GM12891 (cell line): ENCODE data around the gene STAC.
"Not testable (repeated sequence)": the region's sequence is repeated elsewhere in the genome, so short reads cannot be mapped to it uniquely, and the experiment has no call there.

ENCODE experiments used
- DNase-seq: peaks from one replicate; pipeline ENCODE4 v3.0.0; 2011; ENCODE audit warnings: low spot score; ENCODE audit not compliant: insufficient read length
- FAIRE-seq: peaks from 2 replicates; lab custom pipeline; 2011; peaks lifted over from hg19 to GRCh38; lab: Jason Lieb, UNC
- PAX5 ChIP-seq: IDR thresholded peaks from 2 replicates; pipeline ENCODE4 v1.6.1; 2011; ENCODE audit warnings: low read length, moderate library complexity, mild to moderate bottlenecking; ENCODE audit not compliant: insufficient read depth, severe bottlenecking
- POLR2A ChIP-seq: IDR thresholded peaks from 2 replicates; pipeline ENCODE4 v1.6.1; 2011; ENCODE audit warnings: low read depth, low read length, control low read depth
- POLR2AphosphoS5 ChIP-seq: IDR thresholded peaks from 2 replicates; pipeline ENCODE4 v1.6.1; 2011; ENCODE audit warnings: low read depth, low read length, control low read depth
- POU2F2 ChIP-seq: IDR thresholded peaks from 2 replicates; pipeline ENCODE4 v1.6.1; 2011; ENCODE audit warnings: low read depth, mild to moderate bottlenecking, control low read depth, low read length, moderate library complexity
- SPI1 ChIP-seq: IDR thresholded peaks from 2 replicates; pipeline ENCODE4 v1.6.1; 2011; ENCODE audit warnings: low read depth, low read length, control low read depth
- TAF1 ChIP-seq: IDR thresholded peaks from 2 replicates; pipeline ENCODE4 v1.6.1; 2011; ENCODE audit warnings: low read depth, low read length, control low read depth

Gene STAC

DNA sequence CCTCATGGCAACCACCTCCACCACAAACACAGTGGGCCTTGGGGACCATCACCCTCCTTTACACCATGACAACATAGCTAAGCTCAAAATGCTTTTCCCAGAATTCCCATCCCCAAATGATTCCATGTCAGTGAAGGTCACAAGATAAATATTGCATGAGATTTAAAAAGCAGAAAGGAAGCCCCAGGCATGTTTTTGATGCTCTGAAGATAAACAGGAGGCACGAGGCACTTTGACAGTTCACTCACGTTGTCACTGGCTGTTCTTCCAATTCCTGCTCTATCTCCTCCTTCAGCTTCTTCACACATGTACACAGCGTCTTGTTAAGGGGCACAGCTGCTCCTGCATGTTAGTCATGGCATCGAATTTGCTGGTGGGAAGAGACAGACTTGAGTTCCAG is 180.4 kb downstream of the STAC start:
- no peak for FAIRE-seq
- no peak for DNase-seq

DNA sequence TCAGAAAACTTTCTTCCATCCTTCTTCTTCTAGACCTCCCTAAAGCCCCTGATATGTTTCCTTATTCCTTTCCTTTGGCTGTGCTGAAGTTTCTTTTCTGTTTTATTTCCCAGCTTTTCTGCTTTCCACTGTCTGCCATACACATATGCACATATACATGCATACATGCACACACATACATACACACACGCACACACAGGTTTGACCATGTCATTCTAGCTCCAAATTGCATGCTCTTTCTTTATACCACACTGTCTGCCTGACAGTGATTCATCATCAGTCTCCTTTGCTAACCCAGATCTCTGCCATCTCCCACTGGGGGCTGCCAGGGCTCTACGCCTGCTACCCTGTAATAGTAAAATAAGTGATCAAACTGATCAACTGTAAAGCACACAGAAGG is 181.3 kb downstream of the STAC start:
- TF ChIP-seq SPI1: no peak
- TF ChIP-seq POLR2A: no peak
- TF ChIP-seq PAX5: no peak
- TF ChIP-seq TAF1: no peak
- no peak for TF ChIP-seq POU2F2
- no peak for DNase-seq
- FAIRE-seq: no peak

More for the DNA sequence above, 180.4 kb downstream of the STAC start:
- TF ChIP-seq TAF1 (no peak), POU2F2 (no peak)

DNA sequence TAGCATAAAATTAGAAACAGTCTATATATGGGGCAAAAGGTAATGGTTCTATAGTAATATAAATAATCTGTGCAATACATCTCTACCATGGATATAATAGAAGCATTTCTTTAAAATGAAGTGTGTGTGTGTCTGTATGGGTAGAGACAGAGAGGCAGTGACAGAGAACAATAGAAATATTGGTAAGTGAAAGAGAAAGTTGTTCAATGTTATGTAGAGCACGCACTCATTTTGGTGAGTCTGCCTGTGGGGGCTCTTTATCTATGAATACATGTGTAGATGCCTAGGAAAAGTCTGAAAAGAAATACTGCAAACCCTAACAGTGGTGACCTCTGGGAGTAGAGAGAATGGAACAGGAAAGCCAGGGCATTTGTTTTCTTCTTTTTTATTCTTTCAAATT is 182.6 kb downstream of the STAC start:
- TF ChIP-seq PAX5 (no peak), POLR2AphosphoS5 (no peak), TAF1 (no peak), POLR2A (no peak), POU2F2 (no peak), SPI1 (no peak)
- no peak for DNase-seq
- no peak for FAIRE-seq

DNA sequence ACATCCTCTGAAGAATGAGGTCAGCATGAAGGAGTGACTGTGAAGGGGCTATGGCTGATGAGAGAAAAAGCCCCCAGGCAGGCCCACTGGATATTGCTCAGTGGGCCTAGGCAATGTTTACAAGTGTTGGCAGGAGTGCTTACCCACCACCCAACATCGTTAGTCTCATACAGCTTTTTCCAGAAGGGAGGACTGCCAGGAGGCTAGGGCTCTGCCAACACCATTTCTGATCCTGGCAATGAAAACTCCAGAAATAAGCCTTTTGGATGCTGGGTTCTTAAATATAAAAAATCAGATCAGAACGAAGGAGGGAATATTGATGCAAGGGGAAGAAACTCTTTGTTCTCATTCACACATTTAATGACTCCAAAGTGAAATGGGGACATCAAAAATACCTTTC is 194.9 kb downstream of the STAC start:
- DNase-seq (no peak), FAIRE-seq (no peak)
- TF ChIP-seq POU2F2 (no peak), TAF1 (no peak), SPI1 (no peak), POLR2AphosphoS5 (no peak), PAX5 (no peak), POLR2A (no peak)

DNA sequence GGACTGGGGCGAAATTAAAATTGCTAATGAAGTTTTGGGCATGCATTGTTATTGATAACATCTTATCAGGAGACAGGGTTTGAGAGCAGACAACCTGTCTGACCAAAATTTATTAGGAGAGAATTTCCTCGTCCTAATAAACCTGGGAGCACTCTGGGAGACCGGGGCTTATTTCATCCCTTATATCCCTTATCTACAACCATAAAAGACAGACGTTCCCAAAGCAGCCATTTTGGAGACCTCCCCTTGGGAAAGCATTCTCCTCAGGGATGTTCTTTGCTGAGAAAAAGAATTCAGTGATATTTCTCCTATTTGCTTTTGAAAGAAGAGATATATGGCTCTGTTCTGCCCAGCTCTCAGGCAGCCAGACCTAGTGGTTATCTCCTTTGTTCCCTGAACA is 198.1 kb downstream of the STAC start:
- DNase-seq, FAIRE-seq: not testable (repeated sequence)

DNA sequence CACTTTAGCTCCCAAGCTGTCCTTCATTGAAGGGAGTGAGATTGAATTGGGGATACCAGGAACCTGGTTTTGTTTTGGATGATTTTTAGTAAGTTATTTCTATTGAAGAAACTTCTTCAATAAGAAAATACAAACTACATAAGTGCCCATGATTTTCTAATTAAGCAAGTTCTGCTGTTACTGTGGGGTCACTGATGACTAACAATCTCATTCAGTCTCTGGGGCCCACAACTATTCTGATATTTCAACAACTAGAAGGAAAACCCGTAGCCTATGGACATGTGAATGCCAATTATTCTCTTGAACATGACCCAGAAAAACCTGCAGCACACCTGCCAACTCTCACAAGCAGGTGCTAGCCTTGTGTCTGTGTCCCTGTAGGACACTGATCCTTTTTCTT is 199.4 kb downstream of the STAC start:
- DNase-seq (no peak), FAIRE-seq (no peak)
- TF ChIP-seq POU2F2: no peak
- no peak for TF ChIP-seq POLR2AphosphoS5
- TF ChIP-seq TAF1: no peak
- no peak for TF ChIP-seq SPI1

DNA sequence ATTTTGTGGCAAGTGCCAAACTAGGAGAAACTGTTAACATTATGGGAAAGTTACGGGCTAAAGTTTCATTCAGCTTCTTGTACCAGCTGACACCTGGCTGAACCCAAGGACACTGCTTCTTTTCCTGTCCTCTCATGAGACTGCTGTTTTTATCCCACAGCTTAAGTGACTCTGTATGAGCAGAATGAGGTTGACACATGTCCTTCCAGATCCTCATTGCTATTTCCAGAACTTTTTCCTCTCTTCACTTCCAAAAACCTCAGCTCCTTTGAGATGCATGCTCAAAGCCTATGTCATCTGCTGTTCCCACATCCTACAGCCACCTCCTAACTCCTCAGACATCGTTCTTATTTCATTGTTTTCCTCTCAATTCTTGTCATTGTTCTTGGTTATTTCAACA is 200.4 kb downstream of the STAC start:
- DNase-seq (no peak), FAIRE-seq (no peak)
- no peak for TF ChIP-seq TAF1
- TF ChIP-seq POU2F2: no peak
- no peak for TF ChIP-seq POLR2A
- no peak for TF ChIP-seq POLR2AphosphoS5
- no peak for TF ChIP-seq PAX5
- TF ChIP-seq SPI1: no peak

DNA sequence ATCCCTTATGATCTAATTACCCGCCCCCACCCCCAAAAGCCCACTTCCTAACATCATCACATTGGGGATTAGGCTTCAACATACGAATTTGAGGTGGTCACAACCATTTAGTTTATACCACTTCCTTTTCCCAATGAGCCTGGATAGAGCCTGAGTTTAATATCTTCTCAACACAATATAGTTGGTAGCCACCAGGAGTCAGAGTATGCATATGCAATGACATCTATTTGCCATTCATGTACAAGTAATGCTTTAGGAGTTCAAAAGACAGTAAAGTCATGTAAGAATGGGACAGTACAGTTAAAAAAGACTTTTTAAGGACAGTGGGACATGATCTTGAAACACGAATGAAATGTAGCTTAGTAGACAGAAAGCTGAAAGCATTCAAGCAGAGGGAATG is 211.7 kb downstream of the STAC start:
- DNase-seq (no peak), FAIRE-seq (no peak)
- no peak for TF ChIP-seq POLR2A
- TF ChIP-seq POLR2AphosphoS5: no peak
- no peak for TF ChIP-seq SPI1
- no peak for TF ChIP-seq TAF1
- no peak for TF ChIP-seq POU2F2
- no peak for TF ChIP-seq PAX5

DNA sequence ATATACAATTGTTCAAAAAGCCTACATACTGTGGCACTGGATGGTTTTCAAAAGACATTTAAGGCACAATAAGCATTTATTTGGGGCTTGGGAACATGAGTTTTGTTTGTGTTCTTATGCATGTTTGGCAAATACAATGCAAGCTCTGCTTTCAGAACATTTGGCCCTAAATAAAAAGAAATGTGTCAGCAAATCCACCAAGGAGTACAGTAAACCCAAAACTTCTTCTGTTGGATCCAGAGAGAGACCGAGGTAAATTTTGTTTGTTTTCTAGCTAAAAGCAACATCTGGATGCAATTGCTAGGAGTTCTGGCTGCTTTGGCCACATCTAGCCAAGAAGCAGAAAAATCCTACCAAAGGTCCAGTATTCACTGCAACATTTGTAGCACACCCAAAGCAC is 215.2 kb downstream of the STAC start:
- DNase-seq (no peak), FAIRE-seq (no peak)
- TF ChIP-seq PAX5 (no peak), POLR2AphosphoS5 (no peak), POU2F2 (no peak), POLR2A (no peak), SPI1 (no peak), TAF1 (no peak)

DNA sequence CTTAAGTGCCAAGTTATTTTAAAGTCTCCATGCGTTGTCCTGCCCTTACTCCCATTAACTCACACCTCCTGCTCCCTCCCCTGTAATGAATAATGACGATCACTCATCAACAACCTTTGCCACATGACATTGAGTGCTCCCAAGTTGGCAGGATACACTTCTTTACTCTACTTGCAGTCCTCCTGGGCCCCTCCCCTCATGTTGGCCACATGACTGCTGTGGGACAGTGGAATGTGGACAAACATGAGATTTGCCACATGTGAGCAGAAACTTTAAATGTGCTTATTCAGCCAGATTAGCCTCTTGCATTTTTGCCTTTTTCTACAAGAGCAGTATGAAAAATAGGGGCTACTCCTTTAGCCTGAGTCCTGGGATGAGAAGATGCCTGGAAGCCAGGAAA is 216.1 kb downstream of the STAC start:
- DNase-seq: no peak
- no peak for FAIRE-seq
- TF ChIP-seq SPI1 (no peak), TAF1 (no peak), POLR2AphosphoS5 (no peak), POLR2A (no peak), POU2F2 (no peak), PAX5 (no peak)

DNA sequence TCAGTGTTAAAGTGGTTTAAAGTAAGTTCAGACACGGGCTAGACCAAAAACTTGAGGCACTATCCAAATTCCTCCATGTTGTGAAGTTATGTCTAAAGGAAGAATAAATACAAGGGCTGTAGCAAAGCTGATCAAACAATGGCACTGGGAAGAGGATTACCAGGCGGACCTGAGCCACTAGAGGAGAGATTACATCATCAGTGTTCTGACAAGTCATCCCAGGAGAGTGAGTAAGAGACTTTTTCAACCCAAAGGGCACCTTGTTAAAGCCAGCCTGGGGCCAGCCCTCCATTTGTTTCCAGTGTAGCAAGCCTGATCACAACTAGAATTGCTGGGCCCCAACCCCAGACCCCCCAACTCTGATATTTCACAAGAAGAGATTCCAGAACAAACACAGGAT is 217.1 kb downstream of the STAC start:
- no peak for FAIRE-seq
- DNase-seq: no peak
- no peak for TF ChIP-seq TAF1
- no peak for TF ChIP-seq PAX5
- TF ChIP-seq POU2F2: no peak
- no peak for TF ChIP-seq POLR2A
- TF ChIP-seq POLR2AphosphoS5: no peak
- TF ChIP-seq SPI1: no peak
